ENCODE results near the gene CYB561.

The CYB561 gene

DNA sequence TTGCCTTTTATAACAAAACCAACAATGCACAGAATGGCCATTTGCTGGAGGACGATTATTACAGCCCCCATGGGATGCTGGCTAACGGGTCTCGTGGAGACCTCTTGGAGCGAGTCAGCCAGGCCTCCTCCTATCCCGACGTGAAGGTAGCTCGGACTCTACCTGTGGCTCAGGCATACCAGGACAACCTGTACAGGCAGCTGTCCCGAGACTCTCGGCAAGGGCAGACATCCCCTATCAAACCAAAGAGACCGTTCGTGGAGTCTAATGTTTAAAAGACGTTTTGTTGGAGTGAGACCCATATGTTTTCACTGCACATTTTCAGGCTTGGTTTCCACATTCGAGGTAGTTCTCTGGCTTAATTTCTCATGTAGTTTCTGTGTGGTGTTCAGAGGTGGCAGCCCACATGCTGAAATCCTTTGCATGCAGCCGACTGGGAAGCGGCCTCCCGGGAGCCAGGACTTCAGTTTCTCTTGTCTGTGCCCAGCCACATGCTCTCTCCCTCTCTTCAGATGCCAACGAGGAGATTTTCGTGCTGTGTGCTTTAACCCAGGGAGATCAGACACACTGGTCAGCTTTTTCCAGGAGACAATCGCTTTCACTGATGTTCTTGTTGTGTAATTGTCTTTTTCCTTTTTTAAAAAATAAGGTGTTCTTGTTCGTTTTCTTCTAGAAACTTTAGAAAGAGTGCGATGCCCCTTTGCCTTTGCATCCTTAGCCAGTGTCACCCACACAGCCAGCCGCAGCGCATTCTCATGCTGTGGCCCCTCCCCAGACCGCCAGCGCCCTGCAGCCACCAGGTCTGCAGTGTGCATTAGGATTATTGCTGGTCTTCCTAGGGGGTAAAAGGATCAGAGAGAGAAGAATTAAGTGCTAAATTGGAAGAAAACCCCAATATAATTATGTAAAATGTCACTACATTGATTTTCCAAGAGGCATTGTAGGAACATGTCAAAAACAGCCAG lies 24.1 kb downstream of the CYB561 start:
- TF ChIP-seq ZNF384 (IDR thresholded peaks at IDR 0.05), result no peak
- TF ChIP-seq, protein P1, sequence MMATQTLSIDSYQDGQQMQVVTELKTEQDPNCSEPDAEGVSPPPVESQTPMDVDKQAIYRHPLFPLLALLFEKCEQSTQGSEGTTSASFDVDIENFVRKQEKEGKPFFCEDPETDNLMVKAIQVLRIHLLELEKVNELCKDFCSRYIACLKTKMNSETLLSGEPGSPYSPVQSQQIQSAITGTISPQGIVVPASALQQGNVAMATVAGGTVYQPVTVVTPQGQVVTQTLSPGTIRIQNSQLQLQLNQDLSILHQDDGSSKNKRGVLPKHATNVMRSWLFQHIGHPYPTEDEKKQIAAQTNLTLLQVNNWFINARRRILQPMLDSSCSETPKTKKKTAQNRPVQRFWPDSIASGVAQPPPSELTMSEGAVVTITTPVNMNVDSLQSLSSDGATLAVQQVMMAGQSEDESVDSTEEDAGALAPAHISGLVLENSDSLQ (IDR thresholded peaks at IDR 0.05), result no peak
- POLR2A ChIA-PET, result no interaction called here
- DNase-seq (ENCODE audit: extremely low spot score), result no peak
- CTCF ChIA-PET, result no interaction called here

GRCh38 chr17:63420868-63421680 lies 25.0 kb downstream of the CYB561 start:
- CTCF ChIA-PET, result no interaction called here

DNA sequence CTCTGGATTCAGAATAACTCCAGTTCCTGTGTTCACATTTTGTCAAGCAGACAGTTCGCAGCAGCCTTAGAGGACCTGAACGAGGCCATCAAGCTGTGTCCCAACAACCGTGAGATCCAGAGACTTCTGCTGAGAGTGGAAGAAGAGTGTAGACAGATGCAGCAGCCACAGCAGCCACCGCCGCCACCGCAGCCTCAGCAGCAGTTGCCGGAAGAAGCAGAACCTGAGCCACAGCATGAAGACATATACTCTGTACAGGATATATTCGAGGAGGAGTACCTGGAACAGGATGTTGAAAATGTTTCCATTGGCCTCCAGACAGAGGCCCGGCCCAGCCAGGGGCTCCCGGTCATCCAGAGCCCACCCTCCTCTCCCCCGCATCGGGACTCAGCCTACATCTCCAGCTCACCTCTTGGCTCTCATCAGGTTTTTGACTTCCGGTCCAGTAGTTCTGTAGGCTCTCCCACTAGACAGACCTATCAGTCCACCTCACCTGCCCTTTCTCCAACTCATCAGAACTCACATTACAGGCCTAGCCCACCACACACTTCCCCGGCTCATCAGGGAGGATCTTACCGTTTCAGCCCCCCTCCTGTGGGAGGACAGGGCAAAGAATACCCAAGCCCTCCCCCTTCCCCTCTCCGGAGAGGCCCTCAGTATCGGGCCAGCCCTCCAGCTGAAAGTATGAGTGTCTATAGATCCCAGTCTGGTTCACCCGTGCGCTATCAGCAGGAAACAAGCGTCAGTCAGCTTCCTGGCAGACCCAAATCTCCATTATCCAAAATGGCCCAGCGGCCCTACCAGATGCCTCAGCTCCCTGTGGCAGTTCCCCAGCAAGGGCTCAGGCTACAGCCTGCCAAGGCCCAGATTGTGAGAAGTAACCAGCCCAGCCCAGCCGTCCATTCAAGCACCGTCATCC lies 25.9 kb downstream of the CYB561 start:
- TF ChIP-seq LEF1 (IDR thresholded peaks at IDR 0.05; ENCODE audit: borderline replicate concordance) (no peak), ARNT (IDR thresholded peaks at IDR 0.05) (no peak), FOXK2 (IDR thresholded peaks at IDR 0.05) (no peak), SP1 (IDR thresholded peaks at IDR 0.05) (no peak), FOXA1 (IDR thresholded peaks at IDR 0.05) (no peak), BHLHE40 (IDR thresholded peaks at IDR 0.05; ENCODE audit: borderline replicate concordance) (no peak), FOXM1 (IDR thresholded peaks at IDR 0.05; ENCODE audit: borderline replicate concordance) (no peak), CTBP1 (IDR thresholded peaks at IDR 0.05; ENCODE audit: borderline replicate concordance) (no peak), ZNF384 (IDR thresholded peaks at IDR 0.05) (no peak), HDGF (IDR thresholded peaks at IDR 0.05; ENCODE audit: borderline replicate concordance) (no peak), SUZ12 (IDR thresholded peaks at IDR 0.05) (no peak), L3MBTL2 (conservative IDR thresholded peaks at IDR 0.05) (no peak), TARDBP (IDR thresholded peaks at IDR 0.05) (no peak), ELF4 (IDR thresholded peaks at IDR 0.05) (no peak)
- TF ChIP-seq, protein P1 (IDR thresholded peaks at IDR 0.05), result no peak
- DNase-seq (ENCODE audit: extremely low spot score), result no peak
- POLR2A ChIA-PET, result interaction anchor here (1.0 kb wide), 1 partner anchor 13 kb away, joined by 3 read pairs; no protein-coding TSS in a partner anchor
- CTCF ChIA-PET, result interaction anchor here (1.4 kb wide), 1 partner anchor 14 kb away, joined by 4 read pairs; no protein-coding TSS in a partner anchor

More at GRCh38 chr17:63420868-63421680, 25.0 kb downstream of the CYB561 start:
- no peak for TF ChIP-seq FOXA1 (IDR thresholded peaks at IDR 0.05)
- TF ChIP-seq ELF4 (IDR thresholded peaks at IDR 0.05), result no peak
- no peak for TF ChIP-seq ARNT (IDR thresholded peaks at IDR 0.05)
- no peak for TF ChIP-seq ZNF384 (IDR thresholded peaks at IDR 0.05)
- TF ChIP-seq CTBP1 (IDR thresholded peaks at IDR 0.05; ENCODE audit: borderline replicate concordance), result no peak
- no peak for TF ChIP-seq BHLHE40 (IDR thresholded peaks at IDR 0.05; ENCODE audit: borderline replicate concordance)
- TF ChIP-seq SP1 (IDR thresholded peaks at IDR 0.05), result no peak
- TF ChIP-seq NFRKB (IDR thresholded peaks at IDR 0.05), result no peak
- TF ChIP-seq, protein P1 (IDR thresholded peaks at IDR 0.05), result no peak
- no peak for TF ChIP-seq LEF1 (IDR thresholded peaks at IDR 0.05; ENCODE audit: borderline replicate concordance)
- TF ChIP-seq FOXK2 (IDR thresholded peaks at IDR 0.05), result no peak
- TF ChIP-seq FOXM1 (IDR thresholded peaks at IDR 0.05; ENCODE audit: borderline replicate concordance), result no peak
- DNase-seq (ENCODE audit: extremely low spot score), result no peak
- POLR2A ChIA-PET, result no interaction called here

- POLR2A ChIA-PET, result interaction anchor here (1.0 kb wide), 1 partner anchor 14 kb away, joined by 3 read pairs; no protein-coding TSS in a partner anchor
Measured at GRCh38 chr17:63419398-63419797, 26.7 kb downstream of the CYB561 start.

More at GRCh38 chr17:63419398-63419797, 26.7 kb downstream of the CYB561 start:
- DNase-seq (ENCODE audit: extremely low spot score), result no peak
- CTCF ChIA-PET, result interaction anchor here (1.4 kb wide), 1 partner anchor 13 kb away, joined by 4 read pairs; no protein-coding TSS in a partner anchor
- TF ChIP-seq NFRKB (IDR thresholded peaks at IDR 0.05) (no peak), TARDBP (IDR thresholded peaks at IDR 0.05) (no peak), ZNF384 (IDR thresholded peaks at IDR 0.05) (no peak), SUZ12 (IDR thresholded peaks at IDR 0.05) (no peak), SP1 (IDR thresholded peaks at IDR 0.05) (no peak), FOXA1 (IDR thresholded peaks at IDR 0.05) (no peak), LEF1 (IDR thresholded peaks at IDR 0.05; ENCODE audit: borderline replicate concordance) (no peak), ELF4 (IDR thresholded peaks at IDR 0.05) (no peak), CTBP1 (IDR thresholded peaks at IDR 0.05; ENCODE audit: borderline replicate concordance) (no peak), FOXK2 (IDR thresholded peaks at IDR 0.05) (no peak)
- TF ChIP-seq, protein P1 (IDR thresholded peaks at IDR 0.05), result no peak

Measured in HEK293T (cell line).